ENCODE measurements around the gene NAPSA.
"Not testable (repeated sequence)": the region's sequence is repeated elsewhere in the genome, so short reads cannot be mapped to it uniquely, and the experiment has no call there.

Gene NAPSA

GRCh38 chr19:50365434-50366306 is at the start of gene NAPSA:
Gene NAPSA, minus strand, starts transcription at chr19:50365639. Its CDS starts 18 bp downstream, at chr19:50365621.
- DNase-seq (ENCODE audit: low read depth in 3 of 3): no peak

GRCh38 chr19:50413531-50413930 is 48.1 kb upstream of the NAPSA start:
- no peak for DNase-seq (ENCODE audit: low read depth in 3 of 3)

- DNase-seq (ENCODE audit: low read depth in 3 of 3): no peak
Observed at GRCh38 chr19:50413096-50413495, 47.7 kb upstream of the NAPSA start.

- DNase-seq (ENCODE audit: low read depth in 3 of 3): no peak
Observed at GRCh38 chr19:50412419-50412818, 47.0 kb upstream of the NAPSA start.

- DNase-seq (ENCODE audit: low read depth in 3 of 3): no peak
Observed at GRCh38 chr19:50410109-50410508, 44.7 kb upstream of the NAPSA start.

- no peak for DNase-seq (ENCODE audit: low read depth in 3 of 3)
Observed at GRCh38 chr19:50409347-50409746, 43.9 kb upstream of the NAPSA start.

- no peak for DNase-seq (ENCODE audit: low read depth in 3 of 3)
Observed at GRCh38 chr19:50406829-50407228, 41.4 kb upstream of the NAPSA start.

- no peak for DNase-seq (ENCODE audit: low read depth in 3 of 3)
Observed at GRCh38 chr19:50406156-50406820, 40.8 kb upstream of the NAPSA start.

- no peak for DNase-seq (ENCODE audit: low read depth in 3 of 3)
Observed at GRCh38 chr19:50402544-50403301, 37.3 kb upstream of the NAPSA start.

GRCh38 chr19:50401605-50402450 is 36.4 kb upstream of the NAPSA start:
- no peak for DNase-seq (ENCODE audit: low read depth in 3 of 3)

GRCh38 chr19:50399368-50399745 is 33.9 kb upstream of the NAPSA start:
- no peak for DNase-seq (ENCODE audit: low read depth in 3 of 3)

GRCh38 chr19:50398675-50399367 is 33.4 kb upstream of the NAPSA start:
- DNase-seq (ENCODE audit: low read depth in 3 of 3): no peak

- no peak for DNase-seq (ENCODE audit: low read depth in 3 of 3)
Observed at GRCh38 chr19:50394017-50394416, 28.6 kb upstream of the NAPSA start.

GRCh38 chr19:50393589-50393988 is 28.1 kb upstream of the NAPSA start:
- DNase-seq (ENCODE audit: low read depth in 3 of 3): no peak

GRCh38 chr19:50392759-50393158 is 27.3 kb upstream of the NAPSA start:
- no peak for DNase-seq (ENCODE audit: low read depth in 3 of 3)

GRCh38 chr19:50390952-50391351 is 25.5 kb upstream of the NAPSA start:
- not testable (repeated sequence) for DNase-seq (ENCODE audit: low read depth in 3 of 3)

- DNase-seq (ENCODE audit: low read depth in 3 of 3): not testable (repeated sequence)
Observed at GRCh38 chr19:50390295-50390694, 24.9 kb upstream of the NAPSA start.

- no peak for DNase-seq (ENCODE audit: low read depth in 3 of 3)
Observed at GRCh38 chr19:50387868-50388245, 22.4 kb upstream of the NAPSA start.

- no peak for DNase-seq (ENCODE audit: low read depth in 3 of 3)
Observed at GRCh38 chr19:50387176-50387867, 21.9 kb upstream of the NAPSA start.

All from stimulated activated CD4-positive, alpha-beta T cell treated with anti-CD3 and anti-CD28 coated beads, TNF-alpha, amount 100 ng/mL, for 48 hours (primary cell).